Liver (tissue), 9 donors: ENCODE measurements around the gene RPP25L. TPM values are rescaled to one million over a fixed set of nuclear protein-coding genes. Genes with fewer than 3 reads are reported as not detected.
A peak's percentile ranks its signal among the peaks of the same experiment; 100 is the strongest.

Source experiments
- DNase-seq: peaks from one replicate; pipeline ENCODE4 v3.0.0-alpha.2; 2017; ENCODE audit warnings: low spot score
- H3K27ac ChIP-seq, 2 donors: one replicate each; pipeline ENCODE4 v1.7.0; 2013; ENCODE audit warnings: inconsistent platforms in 2 of 2, low read length in 2 of 2, control low read depth in 1 of 2, low read depth in 1 of 2, mild to moderate bottlenecking in 1 of 2
- H3K27me3 ChIP-seq, 4 donors: one replicate each; pipeline versions ENCODE4 v1.6.1 to v1.7.0; 2013; ENCODE audit warnings: low read length in 3 of 4, inconsistent platforms in 1 of 4, mild to moderate bottlenecking in 1 of 4, moderate library complexity in 1 of 4; ENCODE audit not compliant: control insufficient read depth in 4 of 4, insufficient read depth in 4 of 4
- H3K36me3 ChIP-seq, 4 donors: one replicate each; pipeline versions ENCODE4 v1.6.1 to v1.7.0; 2013; ENCODE audit warnings: low read length in 3 of 4, mild to moderate bottlenecking in 3 of 4, low read depth in 1 of 4, moderate library complexity in 1 of 4; ENCODE audit not compliant: control insufficient read depth in 4 of 4, insufficient read depth in 3 of 4
- H3K4me1 ChIP-seq, 4 donors: one replicate each; pipeline versions ENCODE4 v1.6.1 to v1.7.0; 2013; ENCODE audit warnings: low read length in 3 of 4, mild to moderate bottlenecking in 3 of 4, moderate library complexity in 1 of 4; ENCODE audit not compliant: control insufficient read depth in 4 of 4, insufficient read depth in 4 of 4
- H3K4me3 ChIP-seq, 3 donors: one replicate each; pipeline versions ENCODE4 v1.6.1 to v1.7.0; 2013; ENCODE audit warnings: low read length in 3 of 3, control low read depth in 1 of 3, low read depth in 1 of 3, mild to moderate bottlenecking in 1 of 3
- H3K9ac ChIP-seq, 2 donors: one replicate each; pipeline ENCODE4 v1.7.0; 2013; ENCODE audit warnings: low read length in 2 of 2, mild to moderate bottlenecking in 2 of 2, moderate library complexity in 2 of 2, control low read depth in 1 of 2, low read depth in 1 of 2
- H3K9me3 ChIP-seq, 4 donors: one replicate each; pipeline versions ENCODE4 v1.6.1 to v1.7.0; 2013; ENCODE audit warnings: low read length in 3 of 4; ENCODE audit not compliant: control insufficient read depth in 4 of 4
- EGR1 ChIP-seq, 2 donors: IDR thresholded peaks; 2 replicates each; pipeline ENCODE4 v1.6.1; 2016 to 2018; ENCODE audit warnings: antibody characterized with exemption in 2 of 2, low read depth in 2 of 2
- FOXA1 ChIP-seq: IDR thresholded peaks from 2 replicates; pipeline ENCODE4 v1.6.1; 2016; ENCODE audit warnings: antibody characterized with exemption
- GABPA ChIP-seq, 2 donors: IDR thresholded peaks in 1 of 2; conservative IDR thresholded peaks in 1 of 2; 2 replicates each; pipeline ENCODE4 v1.6.1; 2016; ENCODE audit warnings: antibody characterized with exemption in 2 of 2, mild to moderate bottlenecking in 1 of 2, moderate library complexity in 1 of 2
- HNF4A ChIP-seq, 2 donors: conservative IDR thresholded peaks; 2 replicates each; pipeline ENCODE4 v1.6.1; 2016; ENCODE audit warnings: antibody characterized with exemption in 2 of 2, mild to moderate bottlenecking in 2 of 2
- HNF4G ChIP-seq: IDR thresholded peaks from 2 replicates; pipeline ENCODE4 v1.6.1; 2016; ENCODE audit warnings: antibody characterized with exemption
- JUND ChIP-seq, 2 donors: IDR thresholded peaks; 2 replicates each; pipeline ENCODE4 v1.6.1; 2016; ENCODE audit warnings: antibody characterized with exemption in 2 of 2
- NR2F2 ChIP-seq: IDR thresholded peaks from 2 replicates; pipeline ENCODE4 v1.6.1; 2016; ENCODE audit warnings: antibody characterized with exemption
- RAD21 ChIP-seq, 2 donors: IDR thresholded peaks; 2 replicates each; pipeline ENCODE4 v1.6.1; 2016; ENCODE audit warnings: antibody characterized with exemption in 2 of 2, mild to moderate bottlenecking in 2 of 2
- RXRA ChIP-seq, 2 donors: IDR thresholded peaks; 2 replicates each; pipeline ENCODE4 v1.6.1; 2017 to 2018; ENCODE audit warnings: antibody characterized with exemption in 2 of 2, mild to moderate bottlenecking in 1 of 2
- WGBS: extraction: QIAGEN DNeasy Blood & Tissue Kit; methylation state at CpG from one replicate; pipeline ENCODE4 v1.1.7; 2013; 5-methylcytosine and 5-hydroxymethylcytosine counted together
- polyA plus RNA-seq, 2 donors: library from polyadenylated mRNA; stranded (reverse) in 1 of 2; unstranded in 1 of 2; fragments of 200-250 nt in 1 of 2; fragments of >200 nt in 1 of 2; fragmentation: Nextera tagmentation in 1 of 2; extraction: Ambion mirVana in 1 of 2; gene quantifications; one replicate each; pipeline versions ENCODE4 v1.2.1 to v1.2.3, GENCODE V29; 2013 to 2015
- total RNA-seq, 2 donors: library from RNA; depleted of rRNA; stranded (reverse); fragments of >200 nt; gene quantifications; one replicate each; pipeline ENCODE4 v1.2.3, GENCODE V29; 2014
- TF ChIP-seq, protein P1 (sequence below): fragments of 150-350 bp; IDR thresholded peaks from 2 replicates; pipeline ENCODE4 v1.5.1; 2017; ENCODE audit warnings: improper control_type of control experiment, low read depth, low read length; ENCODE audit not compliant: missing input control
- TF ChIP-seq, protein P2 (sequence below): IDR thresholded peaks from 2 replicates; pipeline ENCODE4 v1.6.1; 2016; ENCODE audit warnings: antibody characterized with exemption
- TF ChIP-seq, protein P3 (sequence below): IDR thresholded peaks from 2 replicates; pipeline ENCODE4 v1.6.1; 2016; ENCODE audit warnings: antibody characterized with exemption
- TF ChIP-seq, protein P4 (sequence below): IDR thresholded peaks from 2 replicates; pipeline ENCODE4 v1.6.1; 2016; ENCODE audit warnings: antibody characterized with exemption, mild to moderate bottlenecking
- donor health status: healthy.
- donor health status: healthy.
- donor health status: healthy.
- donor health status: healthy.
- donor health status: healthy.

RPP25L gene
- total and polyA plus RNA-seq, 4 donors = 18.6 to 33.4 (median 24.2) TPM

DNA sequence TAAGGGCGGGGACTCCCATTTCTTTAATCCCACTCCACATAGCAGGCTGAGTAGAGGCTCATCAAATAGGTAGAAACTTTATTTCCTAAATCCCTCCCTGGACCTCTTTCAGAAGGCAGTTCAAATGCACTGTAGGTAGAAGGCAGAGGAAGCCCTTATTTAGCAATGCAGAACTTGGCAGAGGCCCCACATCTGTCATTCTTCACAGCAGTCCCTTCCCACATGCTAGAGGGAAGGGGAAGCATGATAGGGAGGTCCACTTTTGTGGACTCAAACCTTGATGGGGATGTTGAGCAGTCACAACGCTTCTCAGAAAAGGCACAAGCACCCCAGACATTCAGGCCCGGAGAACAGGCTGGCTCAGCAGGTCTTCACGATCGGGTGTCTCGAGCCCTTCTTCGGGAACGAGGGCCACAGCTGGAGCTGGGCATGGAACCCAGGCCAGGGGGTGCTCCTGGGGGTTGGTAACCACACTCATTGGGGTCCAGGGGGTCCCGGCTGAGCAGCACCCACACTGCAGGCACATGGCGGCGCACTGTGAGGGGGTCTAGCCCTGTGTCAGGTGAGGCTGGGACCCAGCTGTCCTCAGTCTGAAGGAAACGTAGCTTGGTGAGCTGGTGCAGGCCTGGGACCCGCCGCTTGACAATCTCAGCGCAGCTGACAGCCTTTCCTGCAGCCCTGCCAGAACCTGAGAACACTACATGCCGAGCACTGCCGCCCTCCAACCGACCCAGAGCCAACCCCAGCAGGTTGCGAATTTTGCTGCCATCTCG lies 1.3 kb downstream of the RPP25L start:
- Histone ChIP-seq H3K27me3 (no peaks in the 10 kb centered on the region), H3K4me3 (peak overlapping the region in 2 of 3 donors; percentile 87 to 95), H3K9ac (peak overlapping the region in 1 of 2 donors; percentile 87), H3K36me3 (peaks cover 0 to 13% (median under 1%) of the 10 kb centered on the region in 4 donors), H3K9me3 (no peaks in the 10 kb centered on the region), H3K27ac (peak overlapping the region; percentile 81 to 90), H3K4me1 (peaks cover 14 to 30% (median 27%) of the 10 kb centered on the region in 4 donors)
- no peak for DNase-seq
- TF ChIP-seq, protein P1, sequence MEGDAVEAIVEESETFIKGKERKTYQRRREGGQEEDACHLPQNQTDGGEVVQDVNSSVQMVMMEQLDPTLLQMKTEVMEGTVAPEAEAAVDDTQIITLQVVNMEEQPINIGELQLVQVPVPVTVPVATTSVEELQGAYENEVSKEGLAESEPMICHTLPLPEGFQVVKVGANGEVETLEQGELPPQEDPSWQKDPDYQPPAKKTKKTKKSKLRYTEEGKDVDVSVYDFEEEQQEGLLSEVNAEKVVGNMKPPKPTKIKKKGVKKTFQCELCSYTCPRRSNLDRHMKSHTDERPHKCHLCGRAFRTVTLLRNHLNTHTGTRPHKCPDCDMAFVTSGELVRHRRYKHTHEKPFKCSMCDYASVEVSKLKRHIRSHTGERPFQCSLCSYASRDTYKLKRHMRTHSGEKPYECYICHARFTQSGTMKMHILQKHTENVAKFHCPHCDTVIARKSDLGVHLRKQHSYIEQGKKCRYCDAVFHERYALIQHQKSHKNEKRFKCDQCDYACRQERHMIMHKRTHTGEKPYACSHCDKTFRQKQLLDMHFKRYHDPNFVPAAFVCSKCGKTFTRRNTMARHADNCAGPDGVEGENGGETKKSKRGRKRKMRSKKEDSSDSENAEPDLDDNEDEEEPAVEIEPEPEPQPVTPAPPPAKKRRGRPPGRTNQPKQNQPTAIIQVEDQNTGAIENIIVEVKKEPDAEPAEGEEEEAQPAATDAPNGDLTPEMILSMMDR = no peak
- TF ChIP-seq GABPA (IDR thresholded peaks at IDR 0.05 in 1 of 2, conservative IDR thresholded peaks at IDR 0.05 in 1 of 2) = no peak
- TF ChIP-seq, protein P2, sequence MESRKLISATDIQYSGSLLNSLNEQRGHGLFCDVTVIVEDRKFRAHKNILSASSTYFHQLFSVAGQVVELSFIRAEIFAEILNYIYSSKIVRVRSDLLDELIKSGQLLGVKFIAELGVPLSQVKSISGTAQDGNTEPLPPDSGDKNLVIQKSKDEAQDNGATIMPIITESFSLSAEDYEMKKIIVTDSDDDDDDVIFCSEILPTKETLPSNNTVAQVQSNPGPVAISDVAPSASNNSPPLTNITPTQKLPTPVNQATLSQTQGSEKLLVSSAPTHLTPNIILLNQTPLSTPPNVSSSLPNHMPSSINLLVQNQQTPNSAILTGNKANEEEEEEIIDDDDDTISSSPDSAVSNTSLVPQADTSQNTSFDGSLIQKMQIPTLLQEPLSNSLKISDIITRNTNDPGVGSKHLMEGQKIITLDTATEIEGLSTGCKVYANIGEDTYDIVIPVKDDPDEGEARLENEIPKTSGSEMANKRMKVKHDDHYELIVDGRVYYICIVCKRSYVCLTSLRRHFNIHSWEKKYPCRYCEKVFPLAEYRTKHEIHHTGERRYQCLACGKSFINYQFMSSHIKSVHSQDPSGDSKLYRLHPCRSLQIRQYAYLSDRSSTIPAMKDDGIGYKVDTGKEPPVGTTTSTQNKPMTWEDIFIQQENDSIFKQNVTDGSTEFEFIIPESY = no peak
- TF ChIP-seq, protein P3, sequence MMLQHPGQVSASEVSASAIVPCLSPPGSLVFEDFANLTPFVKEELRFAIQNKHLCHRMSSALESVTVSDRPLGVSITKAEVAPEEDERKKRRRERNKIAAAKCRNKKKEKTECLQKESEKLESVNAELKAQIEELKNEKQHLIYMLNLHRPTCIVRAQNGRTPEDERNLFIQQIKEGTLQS = no peak
- 96% methylated on average over 20 of the region's 20 CpGs for WGBS

DNA sequence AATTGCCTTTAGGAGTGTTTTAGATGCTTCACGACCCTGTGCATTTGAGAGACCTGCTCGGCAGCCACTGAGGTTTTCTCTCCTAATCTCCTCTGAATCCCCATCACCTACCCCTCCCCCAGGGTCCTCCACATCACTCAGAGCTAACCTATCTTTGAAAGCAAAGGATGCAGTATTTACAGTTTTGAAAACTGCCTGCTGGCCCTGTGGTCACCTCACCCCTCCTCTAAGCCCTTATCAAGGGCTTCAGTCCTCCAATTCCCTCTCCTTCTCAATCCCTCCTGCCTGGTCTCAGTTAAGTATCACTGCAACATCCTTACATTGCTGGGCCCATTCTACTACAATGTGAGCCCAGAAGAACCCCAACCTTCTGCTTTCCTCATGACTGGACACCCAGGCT lies 4.6 kb downstream of the RPP25L start:
- Histone ChIP-seq H3K27ac (peak overlapping the region in 1 of 2 donors; percentile 60), H3K27me3 (no peaks in the 10 kb centered on the region), H3K36me3 (no peaks in the 10 kb centered on the region), H3K4me3 (no peak overlapping the region), H3K9ac (no peak overlapping the region), H3K4me1 (peaks cover 11 to 22% (median 20%) of the 10 kb centered on the region in 4 donors), H3K9me3 (no peaks in the 10 kb centered on the region)
- 76% methylated on average over 2 of the region's 2 CpGs for WGBS
- DNase-seq = no peak
- TF ChIP-seq HNF4G (no peak), FOXA1 (no peak), NR2F2 (no peak), HNF4A (conservative IDR thresholded peaks at IDR 0.05) (no peak), RXRA (IDR thresholded peaks at IDR 0.05) (no peak), EGR1 (IDR thresholded peaks at IDR 0.05; ENCODE audit: low read depth in 2 of 2) (no peak), RAD21 (IDR thresholded peaks at IDR 0.05) (no peak), JUND (IDR thresholded peaks at IDR 0.05) (no peak)
- TF ChIP-seq, protein P1 = no peak
- TF ChIP-seq, protein P2 = no peak
- TF ChIP-seq, protein P3 = no peak
- TF ChIP-seq, protein P4, sequence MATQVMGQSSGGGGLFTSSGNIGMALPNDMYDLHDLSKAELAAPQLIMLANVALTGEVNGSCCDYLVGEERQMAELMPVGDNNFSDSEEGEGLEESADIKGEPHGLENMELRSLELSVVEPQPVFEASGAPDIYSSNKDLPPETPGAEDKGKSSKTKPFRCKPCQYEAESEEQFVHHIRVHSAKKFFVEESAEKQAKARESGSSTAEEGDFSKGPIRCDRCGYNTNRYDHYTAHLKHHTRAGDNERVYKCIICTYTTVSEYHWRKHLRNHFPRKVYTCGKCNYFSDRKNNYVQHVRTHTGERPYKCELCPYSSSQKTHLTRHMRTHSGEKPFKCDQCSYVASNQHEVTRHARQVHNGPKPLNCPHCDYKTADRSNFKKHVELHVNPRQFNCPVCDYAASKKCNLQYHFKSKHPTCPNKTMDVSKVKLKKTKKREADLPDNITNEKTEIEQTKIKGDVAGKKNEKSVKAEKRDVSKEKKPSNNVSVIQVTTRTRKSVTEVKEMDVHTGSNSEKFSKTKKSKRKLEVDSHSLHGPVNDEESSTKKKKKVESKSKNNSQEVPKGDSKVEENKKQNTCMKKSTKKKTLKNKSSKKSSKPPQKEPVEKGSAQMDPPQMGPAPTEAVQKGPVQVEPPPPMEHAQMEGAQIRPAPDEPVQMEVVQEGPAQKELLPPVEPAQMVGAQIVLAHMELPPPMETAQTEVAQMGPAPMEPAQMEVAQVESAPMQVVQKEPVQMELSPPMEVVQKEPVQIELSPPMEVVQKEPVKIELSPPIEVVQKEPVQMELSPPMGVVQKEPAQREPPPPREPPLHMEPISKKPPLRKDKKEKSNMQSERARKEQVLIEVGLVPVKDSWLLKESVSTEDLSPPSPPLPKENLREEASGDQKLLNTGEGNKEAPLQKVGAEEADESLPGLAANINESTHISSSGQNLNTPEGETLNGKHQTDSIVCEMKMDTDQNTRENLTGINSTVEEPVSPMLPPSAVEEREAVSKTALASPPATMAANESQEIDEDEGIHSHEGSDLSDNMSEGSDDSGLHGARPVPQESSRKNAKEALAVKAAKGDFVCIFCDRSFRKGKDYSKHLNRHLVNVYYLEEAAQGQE = no peak
